HEK293 (cell line): ENCODE results near the gene DPP9.

ENCODE experiments used
- KLF1 ChIP-seq: fragments of 450-650 bp; formaldehyde crosslinking; IDR thresholded peaks from 2 replicates; pipeline ENCODE4 v1.5.1; 2016; ENCODE audit warnings: missing biosample characterization, missing genetic modification characterization
- ZBTB17 ChIP-seq: fragments of 450-650 bp; formaldehyde crosslinking; IDR thresholded peaks from 2 replicates; pipeline ENCODE4 v1.5.1; 2016; ENCODE audit warnings: missing biosample characterization, missing genetic modification characterization
- ZEB2 ChIP-seq: fragments of 450-650 bp; formaldehyde crosslinking; IDR thresholded peaks from 2 replicates; pipeline ENCODE4 v1.5.1; 2016; ENCODE audit warnings: missing biosample characterization, missing genetic modification characterization
- ZFP3 ChIP-seq: fragments of 450-650 bp; formaldehyde crosslinking; IDR thresholded peaks from 2 replicates; pipeline ENCODE4 v1.5.1; 2016; ENCODE audit warnings: low read depth, missing biosample characterization, missing genetic modification characterization
- ZFP37 ChIP-seq: fragments of 450-650 bp; formaldehyde crosslinking; IDR thresholded peaks from 2 replicates; pipeline ENCODE4 v1.5.1; 2016; ENCODE audit warnings: missing biosample characterization, missing genetic modification characterization
- ZNF169 ChIP-seq: fragments of 450-650 bp; formaldehyde crosslinking; IDR thresholded peaks from 2 replicates; pipeline ENCODE4 v1.5.1; 2016; ENCODE audit warnings: missing biosample characterization, missing genetic modification characterization
- ZNF530 ChIP-seq: fragments of 450-650 bp; formaldehyde crosslinking; IDR thresholded peaks from 2 replicates; pipeline ENCODE4 v1.5.1; 2016; ENCODE audit warnings: low read depth, missing biosample characterization, missing genetic modification characterization
- ZNF707 ChIP-seq: fragments of 450-650 bp; formaldehyde crosslinking; IDR thresholded peaks from 2 replicates; pipeline ENCODE4 v1.5.1; 2016; ENCODE audit warnings: missing biosample characterization, missing genetic modification characterization
- TF ChIP-seq, protein P1 (sequence below): fragments of 450-650 bp; formaldehyde crosslinking; IDR thresholded peaks from 2 replicates; pipeline ENCODE4 v1.5.1; 2016; ENCODE audit warnings: missing biosample characterization, missing genetic modification characterization
- TF ChIP-seq, protein P2 (sequence below): fragments of 450-650 bp; formaldehyde crosslinking; conservative IDR thresholded peaks from 2 replicates; pipeline ENCODE4 v1.5.1; 2016; ENCODE audit warnings: low read depth, missing biosample characterization, missing genetic modification characterization
- TF ChIP-seq, protein P3 (sequence below): fragments of 450-650 bp; formaldehyde crosslinking; IDR thresholded peaks from 2 replicates; pipeline ENCODE4 v1.5.1; 2016; ENCODE audit warnings: missing biosample characterization, missing genetic modification characterization

DNA sequence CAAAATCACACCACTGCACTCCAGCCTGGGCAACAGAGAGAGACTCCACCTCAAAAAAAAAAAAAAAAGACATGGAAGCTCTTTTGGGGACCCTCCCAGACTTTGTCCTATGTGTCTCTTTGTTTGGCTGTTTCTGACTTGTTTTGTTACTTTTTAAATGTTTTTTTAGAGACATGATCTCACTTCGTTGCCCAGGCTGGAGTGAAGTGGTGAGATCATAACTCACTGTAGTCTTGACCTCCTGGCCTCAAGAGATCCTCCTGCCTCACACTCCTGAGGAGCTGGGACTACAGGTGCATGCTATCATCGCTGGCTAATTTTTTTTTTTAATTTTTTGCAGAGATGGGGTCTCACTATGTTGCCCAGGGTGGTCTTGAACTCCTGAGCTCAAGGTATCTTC is 16.4 kb upstream of the DPP9 start:
- no peak for TF ChIP-seq ZFP3
- TF ChIP-seq, protein P1, sequence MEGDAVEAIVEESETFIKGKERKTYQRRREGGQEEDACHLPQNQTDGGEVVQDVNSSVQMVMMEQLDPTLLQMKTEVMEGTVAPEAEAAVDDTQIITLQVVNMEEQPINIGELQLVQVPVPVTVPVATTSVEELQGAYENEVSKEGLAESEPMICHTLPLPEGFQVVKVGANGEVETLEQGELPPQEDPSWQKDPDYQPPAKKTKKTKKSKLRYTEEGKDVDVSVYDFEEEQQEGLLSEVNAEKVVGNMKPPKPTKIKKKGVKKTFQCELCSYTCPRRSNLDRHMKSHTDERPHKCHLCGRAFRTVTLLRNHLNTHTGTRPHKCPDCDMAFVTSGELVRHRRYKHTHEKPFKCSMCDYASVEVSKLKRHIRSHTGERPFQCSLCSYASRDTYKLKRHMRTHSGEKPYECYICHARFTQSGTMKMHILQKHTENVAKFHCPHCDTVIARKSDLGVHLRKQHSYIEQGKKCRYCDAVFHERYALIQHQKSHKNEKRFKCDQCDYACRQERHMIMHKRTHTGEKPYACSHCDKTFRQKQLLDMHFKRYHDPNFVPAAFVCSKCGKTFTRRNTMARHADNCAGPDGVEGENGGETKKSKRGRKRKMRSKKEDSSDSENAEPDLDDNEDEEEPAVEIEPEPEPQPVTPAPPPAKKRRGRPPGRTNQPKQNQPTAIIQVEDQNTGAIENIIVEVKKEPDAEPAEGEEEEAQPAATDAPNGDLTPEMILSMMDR (tag by site-specific recombination), result no peak
- TF ChIP-seq ZNF530, result no peak
- no peak for TF ChIP-seq ZFP37 (tag by site-specific recombination)
- TF ChIP-seq, protein P2, sequence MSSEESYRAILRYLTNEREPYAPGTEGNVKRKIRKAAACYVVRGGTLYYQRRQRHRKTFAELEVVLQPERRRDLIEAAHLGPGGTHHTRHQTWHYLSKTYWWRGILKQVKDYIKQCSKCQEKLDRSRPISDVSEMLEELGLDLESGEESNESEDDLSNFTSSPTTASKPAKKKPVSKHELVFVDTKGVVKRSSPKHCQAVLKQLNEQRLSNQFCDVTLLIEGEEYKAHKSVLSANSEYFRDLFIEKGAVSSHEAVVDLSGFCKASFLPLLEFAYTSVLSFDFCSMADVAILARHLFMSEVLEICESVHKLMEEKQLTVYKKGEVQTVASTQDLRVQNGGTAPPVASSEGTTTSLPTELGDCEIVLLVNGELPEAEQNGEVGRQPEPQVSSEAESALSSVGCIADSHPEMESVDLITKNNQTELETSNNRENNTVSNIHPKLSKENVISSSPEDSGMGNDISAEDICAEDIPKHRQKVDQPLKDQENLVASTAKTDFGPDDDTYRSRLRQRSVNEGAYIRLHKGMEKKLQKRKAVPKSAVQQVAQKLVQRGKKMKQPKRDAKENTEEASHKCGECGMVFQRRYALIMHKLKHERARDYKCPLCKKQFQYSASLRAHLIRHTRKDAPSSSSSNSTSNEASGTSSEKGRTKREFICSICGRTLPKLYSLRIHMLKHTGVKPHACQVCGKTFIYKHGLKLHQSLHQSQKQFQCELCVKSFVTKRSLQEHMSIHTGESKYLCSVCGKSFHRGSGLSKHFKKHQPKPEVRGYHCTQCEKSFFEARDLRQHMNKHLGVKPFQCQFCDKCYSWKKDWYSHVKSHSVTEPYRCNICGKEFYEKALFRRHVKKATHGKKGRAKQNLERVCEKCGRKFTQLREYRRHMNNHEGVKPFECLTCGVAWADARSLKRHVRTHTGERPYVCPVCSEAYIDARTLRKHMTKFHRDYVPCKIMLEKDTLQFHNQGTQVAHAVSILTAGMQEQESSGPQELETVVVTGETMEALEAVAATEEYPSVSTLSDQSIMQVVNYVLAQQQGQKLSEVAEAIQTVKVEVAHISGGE, result no peak
- TF ChIP-seq ZNF169 (tag by site-specific recombination), result no peak
- TF ChIP-seq, protein P3, sequence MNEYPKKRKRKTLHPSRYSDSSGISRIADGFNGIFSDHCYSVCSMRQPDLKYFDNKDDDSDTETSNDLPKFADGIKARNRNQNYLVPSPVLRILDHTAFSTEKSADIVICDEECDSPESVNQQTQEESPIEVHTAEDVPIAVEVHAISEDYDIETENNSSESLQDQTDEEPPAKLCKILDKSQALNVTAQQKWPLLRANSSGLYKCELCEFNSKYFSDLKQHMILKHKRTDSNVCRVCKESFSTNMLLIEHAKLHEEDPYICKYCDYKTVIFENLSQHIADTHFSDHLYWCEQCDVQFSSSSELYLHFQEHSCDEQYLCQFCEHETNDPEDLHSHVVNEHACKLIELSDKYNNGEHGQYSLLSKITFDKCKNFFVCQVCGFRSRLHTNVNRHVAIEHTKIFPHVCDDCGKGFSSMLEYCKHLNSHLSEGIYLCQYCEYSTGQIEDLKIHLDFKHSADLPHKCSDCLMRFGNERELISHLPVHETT (tag by site-specific recombination), result no peak
- 0 out of 2 replicates have a peak, but pooled peaks have one; percentile 17 for TF ChIP-seq ZEB2 (tag by site-specific recombination)
- TF ChIP-seq ZBTB17 (tag by site-specific recombination), result no peak
- no peak for TF ChIP-seq KLF1 (tag by site-specific recombination)
- no peak for TF ChIP-seq ZNF707 (tag by site-specific recombination)
